SK-N-SH (cell line): ENCODE results near the gene INHBA. TPM values are rescaled to one million over a fixed set of nuclear protein-coding genes. Genes with fewer than 3 reads are reported as not detected.

ENCODE experiments used
- CTCF ChIA-PET: fragments of 300-600, 350-600 bp; formaldehyde crosslinking; extraction: SDS; loops from one replicate; lab custom pipeline; 2021; lab: Yijun Ruan, JAX
- POLR2A ChIA-PET: fragments of 350-600 bp; sonication (Branson Sonifier 250); formaldehyde crosslinking; extraction: SDS; loops from one replicate; lab custom pipeline; 2020; ENCODE audit warnings: antibody characterized with exemption, inconsistent platforms; lab: Yijun Ruan, JAX
- DNase-seq: peaks from one replicate; pipeline ENCODE4 v3.0.0; 2012
- H2AFZ ChIP-seq: fragments of 200-600 bp; sonication (generic); 2 replicates; pipeline ENCODE4 v1.8.1; 2016; ENCODE audit warnings: antibody characterized with exemption, mild to moderate bottlenecking, low read depth
- H3F3A ChIP-seq: fragments of 200-600 bp; sonication (generic); replicated peaks from 2 replicates; pipeline ENCODE3; 2016; ENCODE audit warnings: antibody characterized with exemption, mild to moderate bottlenecking; ENCODE audit not compliant: insufficient read depth
- H3K27ac ChIP-seq, 2 experiments: fragments of 200-500 bp in 1 of 2; fragments of 200-600 bp in 1 of 2; sonication (Bioruptor generic) in 1 of 2; sonication (generic), shearing (Covaris generic) in 1 of 2; 2 replicates each; pipeline versions ENCODE4 v1.5.1 to v1.6.1; 2014 to 2016; ENCODE audit warnings: low read depth in 2 of 2, inconsistent platforms in 1 of 2, low read length in 1 of 2, mild to moderate bottlenecking in 1 of 2, mixed read lengths in 1 of 2
- H3K27me3 ChIP-seq: fragments of 200-600 bp; sonication (generic), shearing (Covaris generic); 2 replicates; pipeline ENCODE4 v1.6.1; 2016; ENCODE audit warnings: mixed run types; ENCODE audit not compliant: insufficient read depth
- H3K36me3 ChIP-seq, 2 experiments: fragments of 200-500 bp in 1 of 2; fragments of 200-600 bp in 1 of 2; sonication (Bioruptor generic) in 1 of 2; sonication (generic) in 1 of 2; replicated peaks in 1 of 2; 2 replicates each; pipeline versions ENCODE3 to v1.5.1; 2014 to 2016; ENCODE audit warnings: low read length in 1 of 2, mild to moderate bottlenecking in 1 of 2; ENCODE audit not compliant: insufficient read depth in 2 of 2, control insufficient read depth in 1 of 2
- H3K4me1 ChIP-seq, 2 experiments: fragments of 200-500 bp in 1 of 2; fragments of 200-600 bp in 1 of 2; sonication (Bioruptor generic) in 1 of 2; sonication (generic), shearing (Covaris generic) in 1 of 2; 2 replicates each; pipeline versions ENCODE4 v1.5.1 to v1.6.1; 2014 to 2016; ENCODE audit warnings: low read depth in 1 of 2, low read length in 1 of 2, mixed run types in 1 of 2; ENCODE audit not compliant: insufficient read depth in 2 of 2, control insufficient read depth in 1 of 2
- H3K4me2 ChIP-seq: fragments of 200-600 bp; sonication (generic), shearing (Covaris generic); 2 replicates; pipeline ENCODE4 v1.6.1; 2017; ENCODE audit warnings: mixed run types
- H3K4me3 ChIP-seq, 2 experiments: fragments of 200-500 bp in 1 of 2; fragments of 200-600 bp in 1 of 2; sonication (Bioruptor generic) in 1 of 2; sonication (generic), shearing (Covaris generic) in 1 of 2; 2 replicates each; pipeline versions ENCODE4 v1.5.1 to v1.8.1; 2014 to 2016; ENCODE audit warnings: low read depth in 2 of 2, inconsistent platforms in 1 of 2, low read length in 1 of 2, mild to moderate bottlenecking in 1 of 2, mixed read lengths in 1 of 2, moderate library complexity in 1 of 2
- H3K79me2 ChIP-seq: fragments of 200-600 bp; sonication (generic); 2 replicates; pipeline ENCODE4 v1.8.1; 2017; ENCODE audit warnings: mild to moderate bottlenecking; ENCODE audit not compliant: insufficient read depth
- H3K9ac ChIP-seq: fragments of 200-600 bp; sonication (generic); 2 replicates; pipeline ENCODE4 v1.6.1; 2017; ENCODE audit warnings: mixed run types
- H3K9me2 ChIP-seq: fragments of 200-600 bp; sonication (generic); 2 replicates; pipeline ENCODE4 v1.6.1; 2017; ENCODE audit warnings: mixed run types
- H3K9me3 ChIP-seq: fragments of 200-600 bp; sonication (generic); 2 replicates; pipeline ENCODE4 v1.6.1; 2017; ENCODE audit warnings: mixed run types, mild to moderate bottlenecking, moderate library complexity
- H4K20me1 ChIP-seq: fragments of 200-600 bp; sonication (generic); 2 replicates; pipeline ENCODE4 v1.6.1; 2017; ENCODE audit warnings: mild to moderate bottlenecking, mixed run types; ENCODE audit not compliant: insufficient read depth
- ELF1 ChIP-seq: IDR thresholded peaks from 2 replicates; pipeline ENCODE4 v1.4.0; 2012
- EP300 ChIP-seq, 2 experiments: IDR thresholded peaks; 2 replicates each; pipeline versions ENCODE4 v1.4.0 to v1.6.1; 2012; ENCODE audit warnings: borderline replicate concordance in 1 of 2, low read depth in 1 of 2, low read length in 1 of 2
- FOSL2 ChIP-seq: IDR thresholded peaks from 2 replicates; pipeline ENCODE4 v1.4.0; 2012; ENCODE audit warnings: low read depth, mild to moderate bottlenecking, moderate library complexity, borderline replicate concordance
- JUND ChIP-seq: IDR thresholded peaks from 2 replicates; pipeline ENCODE4 v1.4.0; 2012
- NRF1 ChIP-seq: IDR thresholded peaks from 2 replicates; pipeline ENCODE4 v1.6.1; 2012; ENCODE audit warnings: low read depth, mild to moderate bottlenecking, low read length
- POLR2AphosphoS5 ChIP-seq: IDR thresholded peaks from 2 replicates; pipeline ENCODE4 v1.6.1; 2012; ENCODE audit warnings: low read depth, low read length
- RAD21 ChIP-seq: IDR thresholded peaks from 2 replicates; pipeline ENCODE4 v1.6.1; 2012; ENCODE audit warnings: mild to moderate bottlenecking, low read length
- TCF12 ChIP-seq: IDR thresholded peaks from 2 replicates; pipeline ENCODE4 v1.4.0; 2012
- TEAD4 ChIP-seq: IDR thresholded peaks from 2 replicates; pipeline ENCODE4 v1.4.0; 2012; ENCODE audit warnings: mild to moderate bottlenecking, borderline replicate concordance; ENCODE audit not compliant: insufficient read depth
- WGBS: methylation state at CpG from one replicate; pipeline ENCODE4 v1.1.6; 2017; ENCODE audit warnings: low lambda C conversion rate; 5-methylcytosine and 5-hydroxymethylcytosine counted together
- polyA plus RNA-seq, 3 experiments: library from polyadenylated mRNA; depleted of rRNA; stranded (reverse); fragments of >200 nt; gene quantifications; 2 replicates each; pipeline ENCODE4 v1.2.3, GENCODE V29; 2012
- TF ChIP-seq, protein P1 (sequence below): fragments of 200-600 bp; sonication (generic); IDR thresholded peaks from 2 replicates; pipeline ENCODE4 v1.6.1; 2017; ENCODE audit warnings: antibody characterized with exemption, mild to moderate bottlenecking, moderate library complexity

Gene INHBA
- polyA plus RNA-seq, 1 of the 3 experiments (the other 2 are of a cell fraction), result 81.0 TPM

DNA sequence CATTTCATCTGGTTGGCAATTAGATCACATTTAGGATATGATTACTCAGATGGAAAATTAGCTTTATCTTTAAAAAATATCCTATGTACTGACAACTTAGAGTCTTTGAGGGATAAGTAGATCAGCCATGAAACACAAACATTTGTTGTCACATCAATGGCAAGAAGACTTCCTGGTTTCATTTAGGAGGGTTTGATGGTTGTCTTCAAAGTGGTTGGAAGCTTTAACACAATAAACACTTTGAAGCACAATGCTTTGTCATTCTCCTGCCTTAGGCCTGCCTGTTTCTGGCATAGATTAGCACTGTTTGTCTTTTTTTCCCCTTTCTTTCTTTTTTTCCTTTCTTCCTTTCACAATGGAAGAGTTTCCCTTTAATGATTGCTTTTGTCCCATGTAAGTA, 20.5 kb downstream of the INHBA start:
- DNase-seq, result no peak
- Histone ChIP-seq H3K9me3 (no peaks in the 10 kb centered on the region), H3K36me3 (peaks cover 17 to 36% of the 10 kb centered on the region in 2 experiments), H4K20me1 (0 out of 2 replicates have a peak, but pooled peaks cover under 1% of the 10 kb centered on the region), H3K27ac (peak overlapping the region in 1 of 2 experiments; percentile 52; a peak in 2 of 4 replicates), H3K79me2 (peaks cover 5% of the 10 kb centered on the region; the same call in 1 of the 2 replicates), H3K4me3 (no peak overlapping the region), H3K27me3 (no peaks in the 10 kb centered on the region), H3K9me2 (no peaks in the 10 kb centered on the region)
- ChIA-PET CTCF (interaction anchor here (1.0 to 2.8 kb wide), 5 partner anchors 10 to 27 kb away, joined by 3 to 16 read pairs (median 5); partner anchors contain the start of gene INHBA), POLR2A (no interaction called here)
- TF ChIP-seq POLR2AphosphoS5 (peak; percentile 63), RAD21 (no peak), NRF1 (no peak), ELF1 (no peak), TEAD4 (no peak)
- TF ChIP-seq, protein P1, sequence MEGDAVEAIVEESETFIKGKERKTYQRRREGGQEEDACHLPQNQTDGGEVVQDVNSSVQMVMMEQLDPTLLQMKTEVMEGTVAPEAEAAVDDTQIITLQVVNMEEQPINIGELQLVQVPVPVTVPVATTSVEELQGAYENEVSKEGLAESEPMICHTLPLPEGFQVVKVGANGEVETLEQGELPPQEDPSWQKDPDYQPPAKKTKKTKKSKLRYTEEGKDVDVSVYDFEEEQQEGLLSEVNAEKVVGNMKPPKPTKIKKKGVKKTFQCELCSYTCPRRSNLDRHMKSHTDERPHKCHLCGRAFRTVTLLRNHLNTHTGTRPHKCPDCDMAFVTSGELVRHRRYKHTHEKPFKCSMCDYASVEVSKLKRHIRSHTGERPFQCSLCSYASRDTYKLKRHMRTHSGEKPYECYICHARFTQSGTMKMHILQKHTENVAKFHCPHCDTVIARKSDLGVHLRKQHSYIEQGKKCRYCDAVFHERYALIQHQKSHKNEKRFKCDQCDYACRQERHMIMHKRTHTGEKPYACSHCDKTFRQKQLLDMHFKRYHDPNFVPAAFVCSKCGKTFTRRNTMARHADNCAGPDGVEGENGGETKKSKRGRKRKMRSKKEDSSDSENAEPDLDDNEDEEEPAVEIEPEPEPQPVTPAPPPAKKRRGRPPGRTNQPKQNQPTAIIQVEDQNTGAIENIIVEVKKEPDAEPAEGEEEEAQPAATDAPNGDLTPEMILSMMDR, result no peak
- TF ChIP-seq, all 33 proteins: peak for 1
- H3K9ac ChIP-seq, result no peak overlapping the region
- peaks cover 0 to 9% of the 10 kb centered on the region in 2 experiments; a peak in 2 of 4 replicates for H3K4me1 ChIP-seq
- H2AFZ ChIP-seq, result no peak overlapping the region
- H3F3A ChIP-seq, result peaks cover 85% of the 10 kb centered on the region
- no peak overlapping the region for H3K4me2 ChIP-seq

- ChIA-PET POLR2A (no interaction called here), CTCF (interaction anchor here (0.9 to 1.5 kb wide), 4 partner anchors 15 to 17 kb away, joined by 3 to 5 read pairs (median 4); no protein-coding TSS in a partner anchor)
- Histone ChIP-seq H3F3A (peaks cover 62% of the 10 kb centered on the region), H3K27ac (peak overlapping the region in 1 of 2 experiments; percentile 57; a peak in 2 of 4 replicates), H3K9ac (no peak overlapping the region), H3K9me2 (no peaks in the 10 kb centered on the region), H3K4me3 (no peak overlapping the region), H3K27me3 (no peaks in the 10 kb centered on the region), H2AFZ (no peak overlapping the region), H3K9me3 (no peaks in the 10 kb centered on the region), H3K79me2 (no peaks in the 10 kb centered on the region), H3K4me1 (peaks cover 0 to 9% of the 10 kb centered on the region in 2 experiments; a peak in 1 of 4 replicates), H3K36me3 (peaks cover 0 to 10% of the 10 kb centered on the region in 2 experiments), H3K4me2 (peak overlapping the region; percentile 4; the same call in 1 of the 2 replicates), H4K20me1 (no peaks in the 10 kb centered on the region)
- TF ChIP-seq TCF12, result 0 out of 2 replicates have a peak, but pooled peaks have one; percentile 17
- peak; percentile 20; the same call in 1 of the 2 replicates for TF ChIP-seq FOSL2
- TF ChIP-seq EP300 (IDR thresholded peaks at IDR 0.05; ENCODE audit: borderline replicate concordance in 1 of 2, low read depth in 1 of 2, low read length in 1 of 2), result peak in 1 of 2 experiments; percentile 22; a peak in 1 of 4 replicates
- TF ChIP-seq JUND, result no peak; the same call in 1 of the 2 replicates
- TF ChIP-seq, protein P1, result no peak
- 53% methylated on average over 2 of the region's 2 CpGs for WGBS
- no peak for DNase-seq
These were observed 23.3 kb downstream of the INHBA start for GRCh38 chr7:41679566-41679965.
